GM18909 (cell line): ENCODE measurements around the gene GOSR2.

Source experiments
- ATAC-seq: cut with Tn5 transposase; IDR thresholded peaks from one replicate; pipeline ENCODE4 v1.9.1; 2021; ENCODE audit warnings: mild to moderate bottlenecking; ENCODE audit not compliant: unreplicated experiment, poor library complexity

The GOSR2 gene

DNA sequence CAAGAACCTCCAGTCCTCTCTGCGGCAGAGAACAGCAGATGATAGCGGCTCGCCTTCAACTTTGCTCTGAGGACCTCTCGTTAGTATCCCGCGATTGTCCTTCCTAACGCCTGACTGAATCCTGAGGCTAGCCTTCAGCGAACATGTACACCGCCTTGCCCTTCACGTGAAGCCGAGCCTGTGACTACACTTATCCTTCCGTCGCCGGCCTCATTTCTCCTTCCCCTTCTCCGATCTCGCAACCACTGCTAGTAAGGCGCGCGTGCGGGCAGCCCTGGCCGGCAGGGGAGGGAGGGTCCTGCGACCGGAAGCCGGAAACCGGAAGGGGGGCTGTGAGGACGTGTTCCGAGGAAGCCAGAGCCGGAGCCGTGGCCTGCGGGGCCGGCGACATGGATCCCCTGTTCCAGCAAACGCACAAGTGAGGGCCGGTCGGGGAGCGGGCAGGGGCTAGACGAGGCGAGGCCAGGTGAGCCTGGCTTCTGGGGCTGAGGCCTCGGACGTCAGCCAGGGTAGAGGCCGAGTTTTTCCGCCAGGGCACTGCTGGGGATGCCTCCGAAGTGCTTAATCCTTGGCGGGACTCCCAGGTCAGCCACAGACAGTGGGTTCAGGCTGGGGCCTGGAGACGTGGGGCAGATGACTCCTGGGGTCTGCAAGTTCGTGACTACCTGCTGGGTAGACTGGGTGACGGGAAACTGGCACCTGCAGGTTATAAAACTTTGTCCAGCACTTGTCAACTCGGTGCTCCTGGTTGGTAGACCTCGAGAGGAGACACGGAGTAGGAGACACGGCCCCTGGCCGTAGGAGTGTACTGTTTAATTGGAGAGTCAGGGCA is at the start of gene GOSR2:
GOSR2 (plus strand) TSS at position 357 of the 832 bp plus-strand sequence; CDS start at position 390, 33 bp downstream.
- ATAC-seq, result peak; percentile 87

DNA sequence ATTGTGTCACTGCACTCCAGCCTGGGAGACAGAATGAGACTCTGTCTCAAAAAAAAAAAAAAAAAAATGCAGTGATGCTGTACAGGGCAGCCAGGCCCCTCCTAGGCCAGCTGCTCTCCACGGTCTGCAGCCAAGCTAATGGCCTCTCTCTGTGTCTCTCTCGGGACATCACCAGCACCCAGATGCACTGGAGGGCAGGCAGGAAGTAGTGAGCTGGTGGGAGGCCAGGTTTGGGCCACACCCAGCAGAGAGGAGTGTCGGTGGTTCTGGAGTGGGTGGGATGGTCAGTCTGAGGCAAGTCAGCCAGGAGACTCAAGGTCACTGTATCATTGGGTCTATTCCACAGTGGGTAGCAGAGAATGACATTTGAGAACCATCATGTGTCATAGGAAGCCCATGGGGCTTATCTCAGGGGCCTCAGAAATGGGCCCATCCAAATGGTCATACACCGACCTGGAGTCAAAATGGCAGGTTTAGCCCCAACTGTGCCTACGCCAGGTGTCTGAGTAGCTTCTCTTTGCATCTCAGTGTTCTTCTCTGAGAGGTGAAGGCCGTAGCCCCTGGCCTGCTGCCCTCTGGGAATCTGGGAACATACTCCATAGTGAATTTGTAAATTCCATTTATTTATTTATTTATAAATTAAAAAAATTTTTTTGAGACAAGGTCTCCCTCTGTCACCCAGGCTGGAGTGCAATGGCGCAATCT is 48.9 kb upstream of the GOSR2 start:
- ATAC-seq, result no peak

DNA sequence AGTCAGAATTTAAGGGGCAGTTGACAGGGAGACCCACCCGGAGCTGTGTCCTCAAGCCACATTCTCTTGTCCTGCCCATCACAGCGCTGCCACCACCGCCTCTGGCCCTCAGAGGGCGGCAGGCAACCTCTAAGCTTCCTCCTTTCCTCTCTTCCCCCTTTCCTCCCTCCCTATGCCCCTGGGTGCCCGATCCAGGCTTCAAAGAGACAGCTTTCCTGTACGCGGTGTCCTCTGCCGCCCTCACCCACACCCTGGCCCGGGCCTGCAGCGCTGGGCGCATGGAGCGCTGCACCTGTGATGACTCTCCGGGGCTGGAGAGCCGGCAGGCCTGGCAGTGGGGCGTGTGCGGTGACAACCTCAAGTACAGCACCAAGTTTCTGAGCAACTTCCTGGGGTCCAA is 48.1 kb upstream of the GOSR2 start:
- ATAC-seq, result no peak

DNA sequence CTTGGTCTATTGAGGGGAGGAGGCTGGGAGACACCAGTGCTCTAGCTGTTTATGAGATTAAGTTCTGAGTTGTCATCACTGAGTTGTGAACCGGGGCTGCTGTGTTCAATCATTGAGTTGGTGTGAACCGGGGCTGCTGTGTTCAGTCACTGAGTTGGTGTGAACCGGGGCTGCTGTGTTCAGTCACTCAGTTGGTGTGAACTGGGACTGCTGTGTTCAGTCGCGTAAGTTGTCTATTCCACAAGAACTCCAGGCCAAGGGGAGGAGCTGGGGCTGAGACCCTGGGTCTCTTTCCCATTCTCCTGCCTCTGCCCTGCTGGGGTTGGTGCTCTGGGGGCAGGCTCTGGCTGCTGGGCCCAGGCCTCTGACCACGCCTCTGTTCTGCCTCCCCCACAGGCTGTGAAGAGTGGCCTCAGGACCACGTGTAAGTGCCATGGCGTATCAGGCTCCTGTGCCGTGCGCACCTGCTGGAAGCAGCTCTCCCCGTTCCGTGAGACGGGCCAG is 47.1 kb upstream of the GOSR2 start:
- no peak for ATAC-seq

DNA sequence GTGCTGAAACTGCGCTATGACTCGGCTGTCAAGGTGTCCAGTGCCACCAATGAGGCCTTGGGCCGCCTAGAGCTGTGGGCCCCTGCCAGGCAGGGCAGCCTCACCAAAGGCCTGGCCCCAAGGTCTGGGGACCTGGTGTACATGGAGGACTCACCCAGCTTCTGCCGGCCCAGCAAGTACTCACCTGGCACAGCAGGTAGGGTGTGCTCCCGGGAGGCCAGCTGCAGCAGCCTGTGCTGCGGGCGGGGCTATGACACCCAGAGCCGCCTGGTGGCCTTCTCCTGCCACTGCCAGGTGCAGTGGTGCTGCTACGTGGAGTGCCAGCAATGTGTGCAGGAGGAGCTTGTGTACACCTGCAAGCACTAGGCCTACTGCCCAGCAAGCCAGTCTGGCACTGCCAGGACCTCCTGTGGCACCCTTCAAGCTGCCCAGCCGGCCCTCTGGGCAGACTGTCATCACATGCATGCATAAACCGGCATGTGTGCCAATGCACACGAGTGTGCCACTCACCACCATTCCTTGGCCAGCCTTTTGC is 46.5 kb upstream of the GOSR2 start:
- no peak for ATAC-seq

DNA sequence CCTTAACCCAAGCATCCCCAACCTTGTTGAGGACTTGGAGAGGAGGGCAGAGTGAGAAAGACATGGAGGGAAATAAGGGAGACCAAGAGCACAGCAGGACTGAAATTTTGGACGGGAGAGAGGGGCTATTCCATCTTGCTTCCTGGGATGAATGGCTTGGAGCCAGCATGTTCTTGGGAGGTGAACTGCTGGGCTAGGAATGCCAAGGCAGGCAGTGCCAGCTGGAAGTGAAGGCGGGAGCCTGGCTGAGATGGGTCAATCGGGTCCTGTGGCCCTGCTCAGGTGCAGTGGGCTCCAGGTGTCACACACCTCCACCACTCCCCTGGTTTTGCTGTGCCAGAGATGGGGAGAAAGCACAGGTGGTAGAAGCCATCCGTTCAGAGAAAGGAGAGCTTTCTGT is 46.0 kb upstream of the GOSR2 start:
- no peak for ATAC-seq

DNA sequence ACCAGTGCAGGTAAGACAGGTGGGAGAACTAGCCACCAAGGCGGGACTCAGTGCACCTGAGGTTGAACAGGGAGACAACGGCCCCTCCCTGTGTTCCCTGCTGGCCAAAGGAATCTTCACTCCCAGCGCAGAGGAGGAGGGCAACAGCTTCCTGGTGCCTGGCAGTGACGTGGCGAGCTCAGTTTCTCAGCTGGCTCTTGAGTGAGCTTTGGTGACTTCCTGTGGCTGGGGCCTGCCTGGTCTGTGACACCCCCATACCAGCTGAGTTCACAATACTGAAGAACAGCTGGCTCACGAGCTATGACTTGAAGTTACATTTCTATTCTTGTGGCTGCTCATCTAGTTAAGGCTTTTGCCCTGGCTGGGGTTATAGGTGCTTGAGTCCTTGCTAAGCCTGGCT is 45.5 kb upstream of the GOSR2 start:
- ATAC-seq, result no peak

DNA sequence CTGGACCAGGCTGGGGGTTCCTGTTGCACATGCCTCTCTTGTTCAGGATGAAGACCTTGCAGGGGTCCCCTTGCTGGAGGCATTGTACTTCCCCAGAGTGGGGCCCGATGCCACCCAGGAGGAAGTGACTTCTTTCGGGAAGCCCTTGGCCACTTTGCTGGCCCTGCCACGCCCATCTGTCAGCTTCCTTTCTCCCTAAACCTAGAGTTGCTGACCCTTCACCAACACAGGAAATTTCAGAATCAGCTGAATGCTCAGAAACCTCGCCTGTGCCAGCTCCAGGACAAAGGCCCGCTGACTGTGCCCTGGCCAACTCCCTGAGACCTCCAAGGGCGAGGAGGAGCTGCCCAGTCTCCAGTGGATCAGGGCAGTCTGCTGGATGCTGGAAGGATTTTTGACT is 44.9 kb upstream of the GOSR2 start:
- no peak for ATAC-seq

DNA sequence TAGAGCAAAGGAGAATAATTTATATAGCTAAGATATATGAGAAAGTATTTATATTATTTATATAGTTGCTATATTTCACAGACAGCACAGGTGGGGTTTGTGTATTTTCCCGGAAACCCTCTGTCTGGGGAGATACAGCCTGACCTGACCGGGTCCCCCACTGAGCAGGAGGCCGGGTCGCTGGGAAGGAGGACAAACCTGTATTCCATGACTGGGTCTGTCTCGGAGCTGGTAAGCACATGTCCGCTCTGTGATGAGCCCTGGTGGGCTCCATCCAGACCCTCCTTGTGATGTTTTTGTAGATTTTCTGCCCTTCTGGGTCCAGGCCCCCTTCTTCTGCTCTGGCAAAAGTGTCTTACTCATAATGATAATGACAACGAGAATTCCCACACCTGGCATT is 43.9 kb upstream of the GOSR2 start:
- ATAC-seq, result no peak

DNA sequence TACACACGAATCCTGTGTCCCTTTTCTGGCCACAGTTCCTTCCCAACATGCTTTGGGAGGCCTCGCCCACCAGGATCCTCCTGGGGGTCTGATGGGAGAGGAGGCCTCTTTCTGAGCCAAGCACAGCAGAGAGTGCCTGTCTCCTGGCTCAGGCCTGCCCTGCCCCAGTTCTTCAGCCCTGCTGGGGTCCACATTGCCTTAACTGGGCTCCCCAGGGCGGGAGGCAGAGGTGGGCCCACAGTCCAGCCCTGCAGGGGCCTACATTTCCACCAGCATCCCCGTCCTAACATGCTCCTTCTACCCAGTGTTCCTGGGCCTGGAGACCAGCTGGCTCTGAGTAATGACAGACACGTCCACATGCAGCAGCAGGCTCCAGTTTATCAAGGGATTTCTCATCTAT is 41.9 kb upstream of the GOSR2 start:
- no peak for ATAC-seq

DNA sequence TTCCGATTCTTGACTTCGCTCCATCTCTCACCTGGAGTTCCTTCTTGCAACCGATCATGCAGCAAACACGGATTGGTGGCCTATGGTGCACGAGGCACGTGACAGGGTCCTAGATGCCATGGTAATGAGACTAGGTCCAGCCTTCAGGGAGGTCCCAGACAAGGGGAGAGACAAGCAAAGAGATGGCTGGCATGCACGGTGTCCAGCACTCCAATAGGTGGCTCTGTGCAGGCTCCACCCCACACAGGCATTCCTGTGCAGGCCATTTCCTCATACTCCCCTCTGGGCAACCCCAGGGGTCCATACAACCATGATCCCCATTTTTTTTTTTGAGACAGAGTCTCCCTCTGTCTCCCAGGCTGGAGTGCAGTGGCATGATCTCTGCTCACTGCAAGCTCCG is 40.3 kb upstream of the GOSR2 start:
- ATAC-seq, result no peak

DNA sequence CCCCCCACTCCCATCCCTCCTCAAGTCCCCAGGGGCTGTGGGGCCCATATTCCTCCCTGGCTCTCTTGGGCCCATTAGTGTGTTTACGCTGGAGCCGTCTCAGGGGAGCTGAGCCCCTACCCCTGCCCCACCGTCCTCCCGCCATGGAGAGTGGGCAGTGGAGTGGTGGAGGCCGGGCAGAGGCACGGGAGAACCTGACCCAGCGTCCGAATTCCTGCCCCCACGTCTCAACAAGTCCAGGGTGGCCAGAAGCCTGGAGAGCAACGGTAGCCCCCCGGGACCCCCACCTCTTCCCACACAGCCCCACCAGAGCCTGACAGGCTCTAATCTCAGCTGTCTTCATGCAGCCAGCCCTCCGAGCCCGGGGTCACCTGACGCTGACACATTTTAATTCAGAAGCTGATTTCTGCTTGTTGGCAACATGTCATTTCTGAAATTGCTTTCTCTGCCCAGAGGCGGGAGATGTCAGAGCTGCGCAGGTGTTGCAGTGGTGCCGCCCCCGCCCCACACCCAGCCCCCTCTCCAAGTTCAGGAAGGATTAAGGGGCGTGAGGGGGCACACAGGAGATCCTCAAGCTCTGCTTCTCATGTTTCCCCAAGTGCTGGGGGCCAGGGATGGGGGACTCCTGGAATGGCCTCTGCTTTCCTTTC is 39.0 kb upstream of the GOSR2 start:
- no peak for ATAC-seq

DNA sequence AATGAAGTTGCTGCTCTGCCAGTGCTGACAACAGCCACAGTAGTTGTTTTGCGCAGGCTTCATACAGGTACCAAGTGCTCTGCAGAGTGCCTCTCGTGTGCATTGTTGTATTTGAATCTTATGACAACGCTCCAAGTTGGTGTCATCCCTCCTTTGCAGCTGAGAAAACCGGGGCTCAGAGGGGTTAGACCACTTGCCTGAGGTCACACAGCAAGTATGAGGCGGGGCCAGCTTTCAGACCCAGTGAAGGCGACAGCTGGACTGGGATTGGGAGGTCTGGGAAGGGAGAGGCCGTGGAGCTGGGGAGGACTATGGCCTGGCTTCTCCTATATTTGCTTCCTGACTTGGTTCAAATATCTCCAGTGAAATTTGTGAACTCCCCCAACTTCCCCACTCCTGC is 38.4 kb upstream of the GOSR2 start:
- no peak for ATAC-seq

DNA sequence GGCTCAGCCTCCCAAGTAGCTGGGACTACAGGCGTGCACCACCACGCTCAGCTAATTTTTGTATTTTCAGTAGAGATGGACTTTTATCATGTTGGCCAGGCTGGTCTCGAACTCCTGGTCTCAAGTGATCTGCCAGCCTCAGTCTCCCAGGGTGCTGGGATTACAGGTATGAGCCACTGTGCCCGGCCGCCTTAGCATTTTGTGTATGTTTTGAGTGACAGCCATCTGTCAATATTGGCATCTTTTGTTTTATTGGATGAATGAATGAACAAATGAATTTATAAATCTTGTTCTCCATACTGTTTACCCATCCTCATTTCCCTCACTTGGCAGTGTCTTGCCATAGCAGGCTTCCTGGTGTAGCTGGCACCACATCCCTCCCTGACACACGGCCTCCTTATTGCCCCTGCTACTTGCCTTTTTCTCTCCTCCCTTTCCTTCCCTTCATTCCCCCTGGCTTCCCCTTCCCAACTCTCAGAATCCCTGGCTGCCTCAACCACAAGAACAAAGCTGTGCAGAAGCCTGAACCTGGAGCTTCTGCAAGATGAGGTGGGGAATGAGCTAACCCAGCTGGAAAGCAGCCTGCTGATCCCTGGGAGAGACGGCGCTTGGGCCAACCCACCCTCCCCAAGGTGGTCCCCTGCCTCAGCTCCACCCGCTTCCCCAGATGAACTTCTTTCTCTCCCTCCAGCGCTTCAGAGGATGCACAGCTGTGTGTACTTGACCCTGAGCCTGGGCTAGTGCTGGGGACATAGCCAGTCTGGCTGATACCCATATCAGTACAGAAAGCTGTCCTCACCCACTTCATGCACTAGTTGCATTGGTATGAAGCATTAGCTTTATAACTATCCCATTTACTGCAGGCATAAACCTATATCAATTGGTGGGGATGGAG is 37.3 kb upstream of the GOSR2 start:
- ATAC-seq, result no peak

DNA sequence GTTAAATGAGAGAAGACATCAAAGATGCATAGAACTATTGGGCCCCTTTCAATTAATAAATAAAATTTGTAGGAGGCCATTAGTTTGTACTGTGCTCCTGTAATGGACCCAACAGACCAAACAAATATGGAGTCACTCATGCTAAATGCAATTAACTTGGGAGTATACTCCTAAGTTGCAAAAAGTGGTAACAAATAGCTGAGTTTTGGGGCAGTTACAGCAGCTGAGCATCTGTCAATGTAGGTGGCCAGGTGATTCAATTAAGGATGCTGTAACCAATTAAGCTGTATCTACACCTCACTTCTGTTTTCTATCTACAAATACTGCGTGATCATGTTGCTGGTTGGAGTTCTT is 36.7 kb upstream of the GOSR2 start:
- ATAC-seq, result no peak

DNA sequence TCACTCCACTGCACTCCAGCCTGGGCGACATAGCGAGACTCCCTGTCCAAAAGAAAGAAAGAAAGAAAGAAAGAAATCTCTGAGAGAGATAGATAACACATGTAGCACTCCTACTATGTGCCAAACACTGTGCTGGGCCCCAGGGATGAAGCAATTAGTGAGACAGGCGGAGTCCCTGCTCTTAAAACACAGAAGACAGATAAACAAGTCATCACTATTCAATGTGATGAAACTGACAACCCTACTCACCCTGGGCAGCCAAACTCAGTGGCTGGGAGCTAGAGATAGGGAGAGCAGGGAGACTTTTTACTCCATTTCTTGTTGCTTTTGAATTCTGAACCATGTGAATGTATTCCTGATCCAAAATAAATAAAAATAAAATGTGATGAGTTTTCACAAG is 35.2 kb upstream of the GOSR2 start:
- no peak for ATAC-seq

DNA sequence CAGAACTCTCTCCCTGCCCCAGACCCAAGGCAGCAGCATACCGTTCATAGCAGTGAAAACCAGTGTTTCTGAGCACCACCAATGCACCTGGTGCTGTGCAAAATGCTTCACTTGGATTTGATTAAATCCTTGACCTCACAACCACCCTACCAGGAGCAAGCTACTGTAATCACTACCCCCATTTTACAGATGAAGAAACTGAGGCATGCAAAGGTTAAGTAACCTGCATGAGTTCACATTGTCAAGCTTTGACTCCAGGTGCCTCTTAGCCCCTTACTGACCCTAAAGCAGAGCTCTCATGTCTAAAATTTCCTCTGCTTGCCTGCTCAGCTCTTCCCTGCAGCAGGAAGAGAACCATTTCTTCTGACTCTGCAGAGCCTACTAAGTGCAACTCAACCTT is 34.2 kb upstream of the GOSR2 start:
- ATAC-seq, result no peak

DNA sequence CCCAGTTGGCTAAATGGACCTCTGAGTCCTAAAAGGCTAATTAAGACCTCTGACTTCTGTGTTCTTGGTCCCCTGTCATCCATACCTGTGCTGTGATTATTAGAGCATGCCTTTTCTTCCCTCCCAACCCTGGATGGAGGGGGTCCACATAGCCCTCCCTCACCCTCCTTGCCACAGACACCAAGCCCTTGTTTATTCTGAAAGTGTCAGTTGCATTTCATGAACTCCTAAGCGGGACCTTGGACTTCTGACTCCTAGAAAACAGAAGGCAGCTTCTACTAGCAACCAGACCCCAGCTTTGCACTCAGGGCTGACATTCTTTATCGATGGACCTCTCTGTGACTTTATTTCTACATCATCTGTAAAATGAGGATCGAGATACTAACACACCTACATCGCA is 33.4 kb upstream of the GOSR2 start:
- no peak for ATAC-seq

DNA sequence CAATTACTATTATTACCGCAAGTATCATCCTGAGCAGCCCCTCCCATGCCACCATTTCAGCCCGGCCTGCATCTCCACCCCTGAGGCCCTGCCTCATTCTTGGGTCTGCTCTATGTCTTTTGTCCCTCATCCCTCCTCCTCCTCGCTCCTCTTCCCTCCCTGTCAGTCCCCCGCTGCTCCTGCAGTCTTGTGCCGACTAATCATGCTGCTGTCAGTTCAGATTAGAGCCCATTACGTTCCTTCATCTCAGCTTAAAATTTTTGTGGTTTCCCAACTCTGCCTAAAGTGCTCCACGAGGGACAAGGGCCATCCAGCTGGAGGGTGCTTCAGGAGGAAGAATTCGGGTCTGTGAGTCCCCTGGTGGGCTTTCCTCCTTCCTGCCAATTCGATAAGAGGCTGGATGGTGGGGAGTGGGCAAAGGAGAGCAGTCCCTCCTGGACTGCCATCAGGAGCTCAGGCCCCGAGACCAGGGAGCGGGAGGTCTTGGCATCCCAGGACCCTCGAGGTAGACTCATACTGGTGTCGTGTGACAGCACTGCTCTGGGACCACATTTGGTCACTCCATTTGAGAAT is 32.9 kb upstream of the GOSR2 start:
- no peak for ATAC-seq

DNA sequence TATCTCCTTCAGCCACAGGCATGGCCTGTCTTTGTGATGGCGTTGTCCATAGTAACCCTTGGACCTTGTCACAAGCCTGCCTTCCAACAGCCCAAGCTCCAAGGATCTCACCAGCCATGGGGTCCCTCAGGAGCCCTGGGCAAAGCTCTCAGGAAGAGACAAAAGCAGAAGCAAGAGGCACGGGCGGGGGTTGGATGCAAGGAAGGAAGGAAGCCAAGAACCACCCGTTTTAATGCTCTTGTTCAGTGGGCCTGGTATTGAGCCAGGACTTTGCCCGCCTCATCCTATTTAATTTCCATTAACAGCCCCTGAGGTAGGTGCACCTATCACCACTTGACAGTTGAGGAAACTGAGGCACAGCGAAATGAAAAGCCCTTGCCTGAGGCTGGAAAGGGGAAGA is 32.3 kb upstream of the GOSR2 start:
- no peak for ATAC-seq
